ENCODE measurements around the gene NCSTN. TPM values are rescaled to one million over a fixed set of nuclear protein-coding genes. Genes with fewer than 3 reads are reported as not detected.

Gene NCSTN
- total RNA-seq, 1 experiment from 2014 or later = 67.8 TPM

DNA sequence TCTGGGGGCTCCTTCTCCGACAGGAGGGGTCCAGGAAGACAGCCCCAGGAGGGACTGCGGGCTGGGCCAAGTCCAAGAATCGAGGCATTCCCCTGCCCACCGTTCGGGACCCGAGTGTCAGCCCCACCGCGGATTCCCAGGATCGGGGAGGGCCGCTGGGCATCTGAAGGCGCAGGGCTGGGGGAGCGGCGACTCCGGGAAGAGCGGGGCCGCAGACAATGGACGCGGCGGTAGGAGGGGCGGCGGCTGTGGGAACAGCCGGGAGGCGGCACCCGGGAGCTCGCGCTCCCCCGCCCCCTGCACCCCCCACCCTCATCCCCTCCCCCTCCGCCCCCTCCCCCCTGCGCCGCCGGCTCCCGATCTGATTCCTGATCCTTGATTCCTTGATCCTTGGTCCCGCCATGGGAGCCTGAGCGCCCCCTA lies 57.1 kb downstream of the NCSTN start, which contains the start of gene VANGL2:
VANGL2 (plus strand) TSS at position 342 of the 423 bp plus-strand sequence. CDS start 15,274 bp downstream, outside the sequence.
- peaks cover 22% of the 10 kb centered on the region; the same call in 1 of the 2 replicates for H3K79me2 ChIP-seq (ENCODE audit: insufficient read depth, low read length)
- H3K9me3 ChIP-seq (ENCODE audit: control insufficient read depth, low read depth, low read length) = no peaks in the 10 kb centered on the region
- no peak within 1 kb of the TSS for H2BK15ac ChIP-seq (ENCODE audit: low read depth, low read length)
- no peaks in the 10 kb centered on the region for H3K27me3 ChIP-seq (ENCODE audit: insufficient read depth, low read length)
- peak; percentile 89 for DNase-seq
- H3K4me1 ChIP-seq (ENCODE audit: insufficient read depth, low read length) = peaks cover 27% of the 10 kb centered on the region; the same call in 1 of the 2 replicates
- H2BK120ac ChIP-seq (ENCODE audit: low read depth, low read length, poor library complexity, severe bottlenecking) = no peak within 1 kb of the TSS
- H3K4me3 Mint-ChIP-seq = peak within 1 kb of the TSS; percentile 91
- H3K4me1 Mint-ChIP-seq = peaks cover 52 to 53% of the 10 kb centered on the region in 2 experiments
- no peaks in the 10 kb centered on the region for H4K20me1 ChIP-seq (ENCODE audit: control insufficient read depth, insufficient read depth, insufficient read length)
- H3K27ac ChIP-seq (ENCODE audit: insufficient read length, low read depth, low read length) = no peak within 1 kb of the TSS
- H3K27ac Mint-ChIP-seq = peak within 1 kb of the TSS; percentile 87 to 97 (median 93)
- peak within 1 kb of the TSS; percentile 80 for H3K14ac ChIP-seq (ENCODE audit: insufficient read depth, low read length)
- no peak within 1 kb of the TSS for H4K91ac ChIP-seq (ENCODE audit: insufficient read length, low read depth, low read length)
- peaks cover 17% of the 10 kb centered on the region for H3K23me2 ChIP-seq (ENCODE audit: insufficient read length, low read depth, low read length, poor library complexity, severe bottlenecking)
- H3K23ac ChIP-seq (ENCODE audit: insufficient read length, low read depth, low read length) = no peak within 1 kb of the TSS
- no peak within 1 kb of the TSS for H3T11ph ChIP-seq (ENCODE audit: low read length)
- WGBS (ENCODE audit: extremely low coverage, insufficient read length, low lambda C conversion rate) = no CpG with 5 or more reads among the region's 34 CpGs
- peak within 1 kb of the TSS; percentile 76 for H2BK20ac ChIP-seq (ENCODE audit: low read depth, low read length, poor library complexity, severe bottlenecking)
- H3K18ac ChIP-seq (ENCODE audit: insufficient read length, low read depth, low read length) = peak within 1 kb of the TSS; percentile 49
- no peak within 1 kb of the TSS for H2BK5ac ChIP-seq (ENCODE audit: insufficient read length, low read length)
- H4K8ac ChIP-seq (replicated peaks; ENCODE audit: insufficient read length, low read depth, low read length) = no peak within 1 kb of the TSS
- peak within 1 kb of the TSS; percentile 15 for H2BK12ac ChIP-seq (ENCODE audit: insufficient read length, low read depth, low read length)
- peak within 1 kb of the TSS; percentile 95 for H3K4me2 ChIP-seq (ENCODE audit: insufficient read depth, insufficient read length, low read length)
- H3K56ac ChIP-seq (ENCODE audit: insufficient read length, low read depth, low read length) = no peak within 1 kb of the TSS
- H2AFZ ChIP-seq (ENCODE audit: low read length) = no peak within 1 kb of the TSS
- H3K79me1 ChIP-seq (ENCODE audit: insufficient read depth, low read depth, low read length, poor library complexity, severe bottlenecking) = no peaks in the 10 kb centered on the region
- no peaks in the 10 kb centered on the region; the same call in 1 of the 2 replicates for H3K27me3 Mint-ChIP-seq (ENCODE audit: low read depth)
- no peak within 1 kb of the TSS for H2AK5ac ChIP-seq (ENCODE audit: insufficient read length, low read length)
- H3K36me3 Mint-ChIP-seq (ENCODE audit: insufficient read depth in 1 of 3, low read depth in 3 of 3) = peaks cover 0 to 3% (median 0%) of the 10 kb centered on the region in 3 experiments; a peak in 1 of 7 replicates
- no peaks in the 10 kb centered on the region for H3K9me3 Mint-ChIP-seq
- TF ChIP-seq, protein P1, sequence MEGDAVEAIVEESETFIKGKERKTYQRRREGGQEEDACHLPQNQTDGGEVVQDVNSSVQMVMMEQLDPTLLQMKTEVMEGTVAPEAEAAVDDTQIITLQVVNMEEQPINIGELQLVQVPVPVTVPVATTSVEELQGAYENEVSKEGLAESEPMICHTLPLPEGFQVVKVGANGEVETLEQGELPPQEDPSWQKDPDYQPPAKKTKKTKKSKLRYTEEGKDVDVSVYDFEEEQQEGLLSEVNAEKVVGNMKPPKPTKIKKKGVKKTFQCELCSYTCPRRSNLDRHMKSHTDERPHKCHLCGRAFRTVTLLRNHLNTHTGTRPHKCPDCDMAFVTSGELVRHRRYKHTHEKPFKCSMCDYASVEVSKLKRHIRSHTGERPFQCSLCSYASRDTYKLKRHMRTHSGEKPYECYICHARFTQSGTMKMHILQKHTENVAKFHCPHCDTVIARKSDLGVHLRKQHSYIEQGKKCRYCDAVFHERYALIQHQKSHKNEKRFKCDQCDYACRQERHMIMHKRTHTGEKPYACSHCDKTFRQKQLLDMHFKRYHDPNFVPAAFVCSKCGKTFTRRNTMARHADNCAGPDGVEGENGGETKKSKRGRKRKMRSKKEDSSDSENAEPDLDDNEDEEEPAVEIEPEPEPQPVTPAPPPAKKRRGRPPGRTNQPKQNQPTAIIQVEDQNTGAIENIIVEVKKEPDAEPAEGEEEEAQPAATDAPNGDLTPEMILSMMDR (conservative IDR thresholded peaks at IDR 0.05) = no peak; the same call in 2 of the 3 replicates
- no peak within 1 kb of the TSS for H4K5ac ChIP-seq (ENCODE audit: insufficient read length, low read depth, low read length)
- H3K9ac ChIP-seq (ENCODE audit: extremely low read depth, insufficient read length, low read length) = peak within 1 kb of the TSS; percentile 68
- H3K4ac ChIP-seq (ENCODE audit: low read depth, low read length) = no peak within 1 kb of the TSS; the same call in 1 of the 2 replicates

Data from H9 (cell line).